MM.1S (cell line): ENCODE results near the gene ZNF521.

Experiments
- CTCF ChIP-seq: fragments of 300-600 bp; sonication (generic); IDR thresholded peaks from 2 replicates; pipeline ENCODE4 v1.5.1; 2016; ENCODE audit warnings: antibody characterized with exemption, low read length, mixed read lengths
- EZH2 ChIP-seq: fragments of 300-600 bp; sonication (generic); optimal IDR thresholded peaks from 2 replicates; pipeline ENCODE3; 2017; ENCODE audit warnings: low read depth, mild to moderate bottlenecking, antibody characterized with exemption, low read length, mixed read lengths
- EZH2phosphoT487 ChIP-seq: fragments of 300-600 bp; sonication (generic); IDR thresholded peaks from 2 replicates; pipeline ENCODE4 v1.6.1; 2018; ENCODE audit warnings: antibody characterized with exemption, low read length

GRCh38 chr18:25364732-25365131, 12.8 kb upstream of the ZNF521 start:
- TF ChIP-seq CTCF (no peak), EZH2 (no peak), EZH2phosphoT487 (no peak)
